IgD-negative memory B cell (primary cell): Measurements from ENCODE around the gene TMEM207. TPM values are rescaled to one million over a fixed set of nuclear protein-coding genes. Genes with fewer than 3 reads are reported as not detected.

Experiments used
- H3K27ac Mint-ChIP-seq, 3 donors: one replicate each; pipeline ENCODE4 v1.8.0; 2020 to 2022; ENCODE audit warnings: mild to moderate bottlenecking in 3 of 3, mixed read lengths in 3 of 3, moderate library complexity in 1 of 3
- H3K27me3 Mint-ChIP-seq: one replicate; pipeline ENCODE4 v1.8.0; 2021; ENCODE audit warnings: mixed read lengths
- H3K36me3 Mint-ChIP-seq: one replicate; pipeline ENCODE4 v1.8.0; 2020; ENCODE audit warnings: mild to moderate bottlenecking, mixed read lengths
- H3K4me1 Mint-ChIP-seq, 3 donors: one replicate each; pipeline ENCODE4 v1.8.0; 2020 to 2022; ENCODE audit warnings: mixed read lengths in 3 of 3, mild to moderate bottlenecking in 1 of 3
- H3K4me3 Mint-ChIP-seq, 4 donors: one replicate each; pipeline ENCODE4 v1.8.0; 2020 to 2022; ENCODE audit warnings: mild to moderate bottlenecking in 4 of 4, mixed read lengths in 4 of 4, moderate library complexity in 3 of 4
- H3K9me3 Mint-ChIP-seq, 3 donors: one replicate each; pipeline ENCODE4 v1.8.0; 2020 to 2021; ENCODE audit warnings: mixed read lengths in 3 of 3, mild to moderate bottlenecking in 1 of 3
- polyA plus RNA-seq: library from polyadenylated mRNA; unstranded; fragments of 300-500 nt; fragmentation: Illumina TruSeq; gene quantifications from one replicate; pipeline ENCODE4 v1.2.3, GENCODE V29; 2021

The TMEM207 gene
- polyA plus RNA-seq, 1 donor from 2014 or later, result not detected

GRCh38 chr3:190467922-190468321 lies 18.2 kb upstream of the TMEM207 start:
- Mint-ChIP-seq H3K27me3 (peaks cover 3% of the 10 kb centered on the region), H3K36me3 (no peaks in the 10 kb centered on the region), H3K4me1 (no peaks in the 10 kb centered on the region), H3K9me3 (peaks cover 3 to 13% (median 12%) of the 10 kb centered on the region in 3 donors), H3K4me3 (no peak overlapping the region), H3K27ac (no peak overlapping the region)

GRCh38 chr3:190458040-190458439 lies 8.3 kb upstream of the TMEM207 start:
- no peaks in the 10 kb centered on the region for H3K36me3 Mint-ChIP-seq
- H3K4me1 Mint-ChIP-seq, result no peaks in the 10 kb centered on the region
- H3K27ac Mint-ChIP-seq, result no peak overlapping the region
- peaks cover 3% of the 10 kb centered on the region for H3K27me3 Mint-ChIP-seq
- no peak overlapping the region for H3K4me3 Mint-ChIP-seq
- peaks cover 0 to 2% (median 2%) of the 10 kb centered on the region in 3 donors for H3K9me3 Mint-ChIP-seq

GRCh38 chr3:190456770-190457169 lies 7.1 kb upstream of the TMEM207 start:
- no peak overlapping the region for H3K4me3 Mint-ChIP-seq
- H3K27me3 Mint-ChIP-seq, result no peaks in the 10 kb centered on the region
- no peak overlapping the region for H3K27ac Mint-ChIP-seq
- H3K36me3 Mint-ChIP-seq, result no peaks in the 10 kb centered on the region
- no peaks in the 10 kb centered on the region for H3K4me1 Mint-ChIP-seq
- peaks cover 0 to 2% (median 2%) of the 10 kb centered on the region in 3 donors for H3K9me3 Mint-ChIP-seq

GRCh38 chr3:190455828-190456227 lies 6.1 kb upstream of the TMEM207 start:
- H3K4me1 Mint-ChIP-seq, result no peaks in the 10 kb centered on the region
- no peaks in the 10 kb centered on the region for H3K36me3 Mint-ChIP-seq
- H3K27ac Mint-ChIP-seq, result no peak overlapping the region
- H3K4me3 Mint-ChIP-seq, result no peak overlapping the region
- H3K9me3 Mint-ChIP-seq, result peaks cover 0 to 2% (median 2%) of the 10 kb centered on the region in 3 donors
- H3K27me3 Mint-ChIP-seq, result peaks cover 4% of the 10 kb centered on the region

DNA sequence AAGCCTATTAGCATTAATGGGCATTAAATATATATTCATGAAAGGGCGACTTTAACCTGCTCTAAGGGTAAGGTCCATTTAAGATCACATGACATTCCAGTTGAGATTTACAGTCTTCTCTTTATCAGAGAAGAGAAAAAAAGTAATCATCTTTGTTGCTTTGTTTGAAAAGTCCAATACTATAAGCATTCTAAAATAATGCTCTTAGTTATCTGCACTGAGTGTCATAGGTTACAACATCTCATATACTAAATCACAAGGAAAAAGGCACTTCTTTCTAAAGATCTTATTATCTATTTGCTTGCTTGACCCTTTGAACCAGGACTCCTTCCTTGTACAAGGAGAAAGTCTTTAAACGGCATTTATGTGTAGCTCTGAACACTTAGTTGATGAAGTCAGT lies 1.4 kb downstream of the TMEM207 start:
- peaks cover 6% of the 10 kb centered on the region for H3K27me3 Mint-ChIP-seq
- H3K9me3 Mint-ChIP-seq, result no peaks in the 10 kb centered on the region
- no peaks in the 10 kb centered on the region for H3K36me3 Mint-ChIP-seq
- no peak overlapping the region for H3K27ac Mint-ChIP-seq
- H3K4me1 Mint-ChIP-seq, result no peaks in the 10 kb centered on the region
- no peak overlapping the region for H3K4me3 Mint-ChIP-seq

- H3K4me3 Mint-ChIP-seq, result no peak overlapping the region
- H3K4me1 Mint-ChIP-seq, result no peaks in the 10 kb centered on the region
- peaks cover 6% of the 10 kb centered on the region for H3K27me3 Mint-ChIP-seq
- H3K27ac Mint-ChIP-seq, result no peak overlapping the region
- H3K36me3 Mint-ChIP-seq, result no peaks in the 10 kb centered on the region
- H3K9me3 Mint-ChIP-seq, result no peaks in the 10 kb centered on the region
Measured at GRCh38 chr3:190446573-190447279, 3.0 kb downstream of the TMEM207 start.

- no peak overlapping the region for H3K27ac Mint-ChIP-seq
- H3K36me3 Mint-ChIP-seq, result no peaks in the 10 kb centered on the region
- peaks cover 2% of the 10 kb centered on the region for H3K27me3 Mint-ChIP-seq
- H3K4me1 Mint-ChIP-seq, result no peaks in the 10 kb centered on the region
- H3K9me3 Mint-ChIP-seq, result no peaks in the 10 kb centered on the region
- H3K4me3 Mint-ChIP-seq, result no peak overlapping the region
Measured at GRCh38 chr3:190444576-190445145, 5.0 kb downstream of the TMEM207 start.

DNA sequence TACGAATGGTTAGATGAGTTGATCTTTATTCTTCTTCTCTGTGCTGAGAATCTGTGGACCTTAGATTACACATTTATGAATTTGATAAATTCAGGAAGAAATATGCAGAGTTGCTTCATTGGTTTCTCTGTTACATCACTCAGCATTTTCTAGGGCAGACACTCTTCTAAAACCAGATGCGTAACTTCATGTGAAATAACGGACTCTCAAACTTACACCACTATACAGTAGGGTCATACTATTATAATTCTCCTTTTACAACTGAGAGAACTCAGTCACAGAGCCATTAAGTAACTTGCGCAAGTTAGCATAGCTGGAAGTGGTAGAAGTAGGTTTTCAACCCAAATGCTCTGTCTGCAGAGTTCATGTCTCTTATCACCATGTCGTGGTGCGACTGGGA lies 5.7 kb downstream of the TMEM207 start:
- no peak overlapping the region for H3K27ac Mint-ChIP-seq
- no peaks in the 10 kb centered on the region for H3K36me3 Mint-ChIP-seq
- H3K27me3 Mint-ChIP-seq, result peaks cover 4% of the 10 kb centered on the region
- H3K4me1 Mint-ChIP-seq, result no peaks in the 10 kb centered on the region
- H3K9me3 Mint-ChIP-seq, result no peaks in the 10 kb centered on the region
- no peak overlapping the region for H3K4me3 Mint-ChIP-seq

- no peak overlapping the region for H3K4me3 Mint-ChIP-seq
- H3K27ac Mint-ChIP-seq, result no peak overlapping the region
- no peaks in the 10 kb centered on the region for H3K4me1 Mint-ChIP-seq
- no peaks in the 10 kb centered on the region for H3K36me3 Mint-ChIP-seq
- peaks cover 0 to under 1% (median 0%) of the 10 kb centered on the region in 3 donors for H3K9me3 Mint-ChIP-seq
- peaks cover 4% of the 10 kb centered on the region for H3K27me3 Mint-ChIP-seq
Measured at GRCh38 chr3:190443257-190443656, 6.4 kb downstream of the TMEM207 start.

- H3K27ac Mint-ChIP-seq, result no peak overlapping the region
- no peaks in the 10 kb centered on the region for H3K4me1 Mint-ChIP-seq
- H3K4me3 Mint-ChIP-seq, result no peak overlapping the region
- H3K36me3 Mint-ChIP-seq, result no peaks in the 10 kb centered on the region
- peaks cover 0 to 2% (median 0%) of the 10 kb centered on the region in 3 donors for H3K9me3 Mint-ChIP-seq
- peaks cover 4% of the 10 kb centered on the region for H3K27me3 Mint-ChIP-seq
Measured at GRCh38 chr3:190442240-190442639, 7.5 kb downstream of the TMEM207 start.

DNA sequence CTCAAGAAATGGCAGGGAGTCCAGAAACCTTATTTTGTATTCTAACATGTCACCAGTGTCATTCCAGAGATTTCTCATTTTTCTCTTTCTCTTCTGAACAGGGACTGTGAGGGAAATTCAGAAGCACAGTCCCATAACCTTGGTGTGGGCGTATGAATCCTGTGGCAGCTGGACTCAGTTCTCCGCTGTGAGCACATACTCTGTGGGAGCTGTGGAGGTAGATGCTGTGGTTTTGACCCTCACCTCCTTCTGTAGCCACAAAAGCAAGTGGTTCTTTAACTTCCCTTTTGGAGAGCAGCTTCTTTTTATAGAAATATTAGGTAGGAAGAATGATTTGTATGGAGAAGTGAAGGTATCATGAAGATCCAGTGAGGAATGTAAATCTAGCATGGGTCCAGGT lies 13.4 kb downstream of the TMEM207 start:
- Mint-ChIP-seq H3K27ac (no peak overlapping the region), H3K9me3 (peaks cover 0 to 7% (median 2%) of the 10 kb centered on the region in 3 donors), H3K4me1 (no peaks in the 10 kb centered on the region), H3K4me3 (no peak overlapping the region), H3K27me3 (peaks cover 6% of the 10 kb centered on the region), H3K36me3 (no peaks in the 10 kb centered on the region)

- Mint-ChIP-seq H3K4me3 (no peak overlapping the region), H3K9me3 (peaks cover 0 to 7% (median 2%) of the 10 kb centered on the region in 3 donors), H3K27ac (no peak overlapping the region), H3K4me1 (no peaks in the 10 kb centered on the region), H3K36me3 (no peaks in the 10 kb centered on the region), H3K27me3 (peaks cover 6% of the 10 kb centered on the region)
Measured at GRCh38 chr3:190435618-190436017, 14.1 kb downstream of the TMEM207 start.

DNA sequence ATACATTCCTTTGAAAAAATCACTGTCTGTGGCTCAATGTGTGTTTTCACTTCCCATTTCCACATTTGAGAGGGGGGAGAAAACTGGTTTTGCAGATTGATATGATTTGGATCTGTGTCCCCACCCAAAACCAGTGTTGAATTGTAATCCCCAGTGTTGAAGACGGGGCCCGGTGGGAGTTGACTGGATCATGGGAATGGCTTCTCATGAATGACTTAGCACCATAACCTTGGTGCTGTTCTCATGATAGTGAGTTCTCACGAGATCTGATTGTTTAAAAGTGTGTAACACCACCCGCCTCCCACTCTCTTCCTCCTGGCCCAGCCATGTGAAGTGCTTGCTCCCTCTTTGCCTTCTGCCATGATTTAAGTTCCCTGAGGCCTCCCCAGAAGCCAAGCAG lies 16.1 kb downstream of the TMEM207 start:
- Mint-ChIP-seq H3K27ac (no peak overlapping the region), H3K4me3 (no peak overlapping the region), H3K27me3 (peaks cover 8% of the 10 kb centered on the region), H3K9me3 (peaks cover 0 to 7% (median 2%) of the 10 kb centered on the region in 3 donors), H3K36me3 (no peaks in the 10 kb centered on the region), H3K4me1 (no peaks in the 10 kb centered on the region)

- H3K36me3 Mint-ChIP-seq, result no peaks in the 10 kb centered on the region
- H3K4me3 Mint-ChIP-seq, result no peak overlapping the region
- H3K27ac Mint-ChIP-seq, result no peak overlapping the region
- H3K9me3 Mint-ChIP-seq, result peaks cover 0 to 5% (median 2%) of the 10 kb centered on the region in 3 donors
- H3K27me3 Mint-ChIP-seq, result peaks cover 8% of the 10 kb centered on the region
- no peaks in the 10 kb centered on the region for H3K4me1 Mint-ChIP-seq
Measured at GRCh38 chr3:190432216-190432615, 17.5 kb downstream of the TMEM207 start.

GRCh38 chr3:190430906-190431305 lies 18.8 kb downstream of the TMEM207 start:
- Mint-ChIP-seq H3K27ac (no peak overlapping the region), H3K36me3 (no peaks in the 10 kb centered on the region), H3K4me3 (no peak overlapping the region), H3K27me3 (peaks cover 8% of the 10 kb centered on the region), H3K9me3 (peaks cover 0 to 2% (median 2%) of the 10 kb centered on the region in 3 donors), H3K4me1 (no peaks in the 10 kb centered on the region)

GRCh38 chr3:190429681-190430080 lies 20.0 kb downstream of the TMEM207 start:
- Mint-ChIP-seq H3K27ac (no peak overlapping the region), H3K36me3 (no peaks in the 10 kb centered on the region), H3K4me3 (no peak overlapping the region), H3K9me3 (peaks cover 0 to 2% (median 0%) of the 10 kb centered on the region in 3 donors), H3K4me1 (peaks cover 4% of the 10 kb centered on the region in 3 donors), H3K27me3 (peaks cover 7% of the 10 kb centered on the region)
